HepG2 (cell line): ENCODE data around the gene MTSS2. TPM values are rescaled to one million over a fixed set of nuclear protein-coding genes. Genes with fewer than 3 reads are reported as not detected.

Source experiments
- CSRNP1 ChIP-seq: sonication (generic); formaldehyde crosslinking; IDR thresholded peaks from 2 replicates; pipeline ENCODE4 v1.8.1; 2023; ENCODE audit warnings: mild to moderate bottlenecking, missing genetic modification reagents
- MXD1 ChIP-seq: sonication (generic); formaldehyde crosslinking; IDR thresholded peaks from 2 replicates; pipeline ENCODE4 v1.4.0; 2020; ENCODE audit warnings: mild to moderate bottlenecking, missing genetic modification reagents
- RBM39 ChIP-seq: fragments of 200-400 bp; formaldehyde crosslinking; IDR thresholded peaks from one replicate; pipeline ENCODE4 v1.6.1; 2018; ENCODE audit warnings: antibody characterized with exemption, mild to moderate bottlenecking, low read depth, low read length; ENCODE audit not compliant: poor library complexity, severe bottlenecking
- TOPORS ChIP-seq: sonication (generic); formaldehyde crosslinking; IDR thresholded peaks from 2 replicates; pipeline ENCODE4 v1.8.0; 2023; ENCODE audit warnings: mild to moderate bottlenecking, missing genetic modification reagents
- ZC3H13 ChIP-seq: sonication (generic); formaldehyde crosslinking; IDR thresholded peaks from 2 replicates; pipeline ENCODE4 v1.8.1; 2023; ENCODE audit warnings: mild to moderate bottlenecking, missing genetic modification reagents, moderate library complexity
- ZMAT3 ChIP-seq: sonication (generic); formaldehyde crosslinking; conservative IDR thresholded peaks from 2 replicates; pipeline ENCODE4 v1.7.0; 2021; ENCODE audit warnings: missing genetic modification reagents
- ZNF12 ChIP-seq: sonication (generic); formaldehyde crosslinking; IDR thresholded peaks from 2 replicates; pipeline ENCODE4 v1.5.0; 2020; ENCODE audit warnings: missing genetic modification reagents
- ZNF530 ChIP-seq: sonication (generic); formaldehyde crosslinking; IDR thresholded peaks from 2 replicates; pipeline ENCODE4 v1.5.0; 2020; ENCODE audit warnings: low read depth, mild to moderate bottlenecking, missing genetic modification reagents
- ZNF616 ChIP-seq: sonication (generic); formaldehyde crosslinking; IDR thresholded peaks from 2 replicates; pipeline ENCODE4 v1.5.0; 2020; ENCODE audit warnings: low read depth, mild to moderate bottlenecking, missing genetic modification reagents
- polyA plus RNA-seq, 8 experiments: library from polyadenylated mRNA; depleted of rRNA in 3 of 8; stranded (reverse) in 7 of 8; unstranded in 1 of 8; fragments of >200 nt; fragmentation: Illumina TruSeq in 4 of 8; extraction: Trizol in 4 of 8; gene quantifications; 2 replicates each; pipeline versions ENCODE4 v1.2.1 to v1.2.3, GENCODE V29; 2011 to 2016; ENCODE audit warnings: low read depth in 4 of 8, missing spikeins in 1 of 8, mixed read lengths in 1 of 8; ENCODE audit not compliant: insufficient read depth in 1 of 8
- total RNA-seq, 5 experiments: library from RNA; depleted of rRNA; stranded (reverse); fragments of >200 nt; fragmentation: Illumina TruSeq; extraction: Trizol; gene quantifications; 2 replicates each; pipeline ENCODE4 v1.2.3, GENCODE V29; 2016; ENCODE audit warnings: low read depth in 1 of 5
- TF ChIP-seq, protein P1 (sequence below), 2 experiments: fragments of 450-650 bp in 1 of 2; sonication (generic) in 1 of 2; formaldehyde crosslinking; IDR thresholded peaks; 2 replicates each; pipeline versions ENCODE4 v1.5.0 to v1.8.0; 2020 to 2022; ENCODE audit warnings: mild to moderate bottlenecking in 1 of 2, missing genetic modification reagents in 1 of 2
- TF ChIP-seq, protein P2 (sequence below): sonication (generic); formaldehyde crosslinking; IDR thresholded peaks from 2 replicates; pipeline ENCODE4 v1.8.1; 2023; ENCODE audit warnings: mild to moderate bottlenecking, moderate library complexity, missing genetic modification reagents
- TF ChIP-seq, protein P3 (sequence below): sonication (generic); formaldehyde crosslinking; IDR thresholded peaks from 2 replicates; pipeline ENCODE4 v1.4.0; 2020; ENCODE audit warnings: low read depth, mild to moderate bottlenecking, missing genetic modification reagents
- TF ChIP-seq, protein P4 (sequence below), 2 experiments: fragments of 450-650 bp in 1 of 2; sonication (generic) in 1 of 2; formaldehyde crosslinking in 1 of 2; IDR thresholded peaks; 2 replicates each; pipeline versions ENCODE4 v1.6.1 to v1.8.0; 2016 to 2022; ENCODE audit warnings: antibody characterized with exemption in 1 of 2, mild to moderate bottlenecking in 1 of 2, missing genetic modification reagents in 1 of 2

The MTSS2 gene
- total and polyA plus RNA-seq, 2 of the 13 experiments (the other 11 are each of a cell fraction or from before 2014, with no cell fraction given) = 132 to 242 TPM

DNA sequence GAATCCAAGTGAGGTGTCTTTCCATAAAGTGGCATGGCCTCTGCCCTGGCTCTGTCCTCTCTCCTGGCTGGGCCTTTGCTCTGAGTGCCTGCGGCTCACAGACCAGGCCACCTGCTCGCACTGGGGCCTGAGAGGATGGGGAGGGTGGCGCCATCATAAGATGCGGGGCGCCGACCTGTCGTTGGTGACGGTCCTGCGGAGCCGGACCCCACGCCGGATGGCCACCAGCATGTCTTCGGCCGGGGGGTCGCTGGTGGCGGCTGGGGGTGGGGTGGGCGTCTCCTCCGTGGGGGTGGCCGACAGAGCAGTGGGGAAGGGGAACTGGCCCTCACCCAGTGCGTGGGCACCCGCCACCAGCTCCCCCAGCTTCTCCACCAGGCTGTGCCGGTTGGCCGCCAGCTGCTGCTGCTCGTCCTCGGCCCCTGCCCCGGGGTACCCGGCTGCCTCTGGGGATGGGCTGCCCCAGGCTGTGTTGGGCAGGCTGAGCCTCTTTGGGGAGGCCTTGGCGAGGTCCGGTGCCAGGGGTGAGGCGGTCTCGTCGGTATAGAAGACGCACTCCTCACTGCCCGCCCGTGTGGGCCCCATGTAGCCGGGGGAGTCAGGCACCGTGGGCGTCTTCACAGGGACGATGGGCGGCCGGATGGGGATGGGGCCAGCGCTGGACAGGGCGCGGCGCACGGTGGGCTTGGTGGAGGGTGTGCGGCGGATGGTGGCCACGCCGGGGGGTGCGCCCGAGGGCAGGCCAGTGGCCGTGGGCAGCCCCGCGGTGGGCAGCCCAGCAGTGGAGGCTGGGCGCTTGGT lies 22.1 kb downstream of the MTSS2 start (continued):
- TF ChIP-seq, protein P1, sequence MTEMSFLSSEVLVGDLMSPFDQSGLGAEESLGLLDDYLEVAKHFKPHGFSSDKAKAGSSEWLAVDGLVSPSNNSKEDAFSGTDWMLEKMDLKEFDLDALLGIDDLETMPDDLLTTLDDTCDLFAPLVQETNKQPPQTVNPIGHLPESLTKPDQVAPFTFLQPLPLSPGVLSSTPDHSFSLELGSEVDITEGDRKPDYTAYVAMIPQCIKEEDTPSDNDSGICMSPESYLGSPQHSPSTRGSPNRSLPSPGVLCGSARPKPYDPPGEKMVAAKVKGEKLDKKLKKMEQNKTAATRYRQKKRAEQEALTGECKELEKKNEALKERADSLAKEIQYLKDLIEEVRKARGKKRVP (CRISPR knock-in tag; IDR thresholded peaks at IDR 0.05) = no peak
- TF ChIP-seq, protein P2, sequence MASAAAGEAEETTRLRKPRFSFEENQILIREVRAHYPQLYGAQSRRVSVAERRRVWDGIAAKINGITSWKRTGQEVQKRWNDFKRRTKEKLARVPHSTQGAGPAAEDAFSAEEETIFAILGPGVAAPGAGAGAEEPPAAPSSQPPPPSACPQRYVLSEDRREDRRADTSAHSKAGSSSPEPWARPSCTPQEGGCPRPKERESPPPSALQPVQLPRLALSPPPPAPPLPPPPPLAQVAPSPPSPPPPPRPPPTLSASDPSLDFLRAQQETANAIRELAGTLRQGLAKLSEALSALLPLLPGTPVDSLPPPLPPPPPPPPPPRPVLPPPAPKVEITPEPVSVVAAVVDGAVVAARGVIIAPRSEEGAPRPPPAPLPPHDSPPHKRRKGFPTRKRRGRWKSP (CRISPR knock-in tag) = no peak
- TF ChIP-seq ZMAT3 (CRISPR knock-in tag) (no peak), ZC3H13 (CRISPR knock-in tag) (peak; percentile 87), ZNF12 (CRISPR knock-in tag) (no peak), ZNF530 (CRISPR knock-in tag) (no peak), ZNF616 (no peak), RBM39 (peak; percentile 63), TOPORS (peak; percentile 68; the same call in 1 of the 2 replicates), MXD1 (CRISPR knock-in tag) (no peak), CSRNP1 (no peak)
- TF ChIP-seq, protein P3, sequence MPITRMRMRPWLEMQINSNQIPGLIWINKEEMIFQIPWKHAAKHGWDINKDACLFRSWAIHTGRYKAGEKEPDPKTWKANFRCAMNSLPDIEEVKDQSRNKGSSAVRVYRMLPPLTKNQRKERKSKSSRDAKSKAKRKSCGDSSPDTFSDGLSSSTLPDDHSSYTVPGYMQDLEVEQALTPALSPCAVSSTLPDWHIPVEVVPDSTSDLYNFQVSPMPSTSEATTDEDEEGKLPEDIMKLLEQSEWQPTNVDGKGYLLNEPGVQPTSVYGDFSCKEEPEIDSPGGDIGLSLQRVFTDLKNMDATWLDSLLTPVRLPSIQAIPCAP (CRISPR knock-in tag) = no peak
- TF ChIP-seq, protein P4, sequence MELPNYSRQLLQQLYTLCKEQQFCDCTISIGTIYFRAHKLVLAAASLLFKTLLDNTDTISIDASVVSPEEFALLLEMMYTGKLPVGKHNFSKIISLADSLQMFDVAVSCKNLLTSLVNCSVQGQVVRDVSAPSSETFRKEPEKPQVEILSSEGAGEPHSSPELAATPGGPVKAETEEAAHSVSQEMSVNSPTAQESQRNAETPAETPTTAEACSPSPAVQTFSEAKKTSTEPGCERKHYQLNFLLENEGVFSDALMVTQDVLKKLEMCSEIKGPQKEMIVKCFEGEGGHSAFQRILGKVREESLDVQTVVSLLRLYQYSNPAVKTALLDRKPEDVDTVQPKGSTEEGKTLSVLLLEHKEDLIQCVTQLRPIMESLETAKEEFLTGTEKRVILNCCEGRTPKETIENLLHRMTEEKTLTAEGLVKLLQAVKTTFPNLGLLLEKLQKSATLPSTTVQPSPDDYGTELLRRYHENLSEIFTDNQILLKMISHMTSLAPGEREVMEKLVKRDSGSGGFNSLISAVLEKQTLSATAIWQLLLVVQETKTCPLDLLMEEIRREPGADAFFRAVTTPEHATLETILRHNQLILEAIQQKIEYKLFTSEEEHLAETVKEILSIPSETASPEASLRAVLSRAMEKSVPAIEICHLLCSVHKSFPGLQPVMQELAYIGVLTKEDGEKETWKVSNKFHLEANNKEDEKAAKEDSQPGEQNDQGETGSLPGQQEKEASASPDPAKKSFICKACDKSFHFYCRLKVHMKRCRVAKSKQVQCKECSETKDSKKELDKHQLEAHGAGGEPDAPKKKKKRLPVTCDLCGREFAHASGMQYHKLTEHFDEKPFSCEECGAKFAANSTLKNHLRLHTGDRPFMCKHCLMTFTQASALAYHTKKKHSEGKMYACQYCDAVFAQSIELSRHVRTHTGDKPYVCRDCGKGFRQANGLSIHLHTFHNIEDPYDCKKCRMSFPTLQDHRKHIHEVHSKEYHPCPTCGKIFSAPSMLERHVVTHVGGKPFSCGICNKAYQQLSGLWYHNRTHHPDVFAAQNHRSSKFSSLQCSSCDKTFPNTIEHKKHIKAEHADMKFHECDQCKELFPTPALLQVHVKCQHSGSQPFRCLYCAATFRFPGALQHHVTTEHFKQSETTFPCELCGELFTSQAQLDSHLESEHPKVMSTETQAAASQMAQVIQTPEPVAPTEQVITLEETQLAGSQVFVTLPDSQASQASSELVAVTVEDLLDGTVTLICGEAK (IDR thresholded peaks at IDR 0.05) = no peak
- TF ChIP-seq, protein P4 (CRISPR knock-in tag; IDR thresholded peaks at IDR 0.05) = 0 out of 2 replicates have a peak, but pooled peaks have one; percentile 21
